Panc1 (cell line): ENCODE results near the gene DNER.

Source experiments
- CTCF ChIP-seq: fragments of 450-650 bp; IDR thresholded peaks from 2 replicates; pipeline ENCODE4 v1.5.1; 2017; ENCODE audit warnings: mild to moderate bottlenecking
- POLR2AphosphoS5 ChIP-seq: IDR thresholded peaks from 2 replicates; pipeline ENCODE4 v1.6.1; 2012; ENCODE audit warnings: mild to moderate bottlenecking, low read depth, low read length, moderate library complexity

- no peak for TF ChIP-seq CTCF
- no peak for TF ChIP-seq POLR2AphosphoS5
These were observed 28.0 kb downstream of the DNER start for GRCh38 chr2:229686122-229686919.
